Left lung (tissue), 10 donors: ENCODE measurements around the gene PGBD2. TPM values are rescaled to one million over a fixed set of nuclear protein-coding genes. Genes with fewer than 3 reads are reported as not detected.

Source experiments
- ATAC-seq: fragments of 200-7000 bp; cut with Tn5 transposase; one replicate; pipeline ENCODE4 v1.9.1; 2020; ENCODE audit warnings: moderate library complexity
- DNase-seq, 4 donors: peaks; one replicate each; pipeline ENCODE4 v3.0.0-alpha.2; 2013 to 2020
- H3K27ac ChIP-seq, 2 donors: fragments of 200-600 bp; sonication (generic) in 1 of 2; one replicate each; pipeline versions ENCODE4 v1.5.0 to v1.8.0; 2020 to 2021
- H3K27me3 ChIP-seq, 2 donors: fragments of 200-600 bp; sonication (generic) in 1 of 2; one replicate each; pipeline versions ENCODE4 v1.5.0 to v1.8.0; 2020 to 2021
- H3K36me3 ChIP-seq, 2 donors: fragments of 200-600 bp; sonication (generic) in 1 of 2; one replicate each; pipeline versions ENCODE4 v1.5.0 to v1.8.0; 2020 to 2021
- H3K4me1 ChIP-seq, 2 donors: fragments of 200-600 bp; one replicate each; pipeline ENCODE4 v1.8.0; 2021
- H3K4me3 ChIP-seq, 2 donors: fragments of 200-600 bp; sonication (generic) in 1 of 2; one replicate each; pipeline versions ENCODE4 v1.5.0 to v1.8.0; 2020 to 2021; ENCODE audit warnings: mild to moderate bottlenecking in 1 of 2
- H3K9me3 ChIP-seq, 2 donors: fragments of 200-600 bp; sonication (generic) in 1 of 2; one replicate each; pipeline versions ENCODE4 v1.5.0 to v1.8.0; 2020 to 2021
- intact Hi-C, 2 donors: fragments of 100-400 bp; cut with DNase I; formaldehyde crosslinking; loops; one replicate each; pipeline versions ENCODE4 v1.11.2 to v1.14.2; 2022
- polyA plus RNA-seq, 6 donors: library from polyadenylated mRNA; unstranded; fragments of 120-200 nt; gene quantifications; one replicate each; pipeline ENCODE4 v1.2.1, GENCODE V29; 2013; ENCODE audit not compliant: insufficient read length in 6 of 6
- total RNA-seq, 2 donors: library from RNA; stranded (reverse); fragmentation: NEBNext Ultra II Directional; extraction: Animal tissue kit (Norgen Biotek cat#: 25700); gene quantifications; one replicate each; pipeline ENCODE4 v1.2.1, GENCODE V29; 2021
- TF ChIP-seq, protein P1 (sequence below), 2 donors: fragments of 200-600 bp; sonication (generic) in 1 of 2; IDR thresholded peaks; one replicate each; pipeline versions ENCODE4 v1.5.0 to v1.8.0; 2021; ENCODE audit warnings: antibody characterized with exemption in 2 of 2
- donor health status: DM: no; HTN: yes; CAD: no.
- donor health status: DM: no; HTN: no; CAD: no.

Gene PGBD2
- total and polyA plus RNA-seq, 8 donors = 7.0 to 12.7 (median 12.0) TPM

DNA sequence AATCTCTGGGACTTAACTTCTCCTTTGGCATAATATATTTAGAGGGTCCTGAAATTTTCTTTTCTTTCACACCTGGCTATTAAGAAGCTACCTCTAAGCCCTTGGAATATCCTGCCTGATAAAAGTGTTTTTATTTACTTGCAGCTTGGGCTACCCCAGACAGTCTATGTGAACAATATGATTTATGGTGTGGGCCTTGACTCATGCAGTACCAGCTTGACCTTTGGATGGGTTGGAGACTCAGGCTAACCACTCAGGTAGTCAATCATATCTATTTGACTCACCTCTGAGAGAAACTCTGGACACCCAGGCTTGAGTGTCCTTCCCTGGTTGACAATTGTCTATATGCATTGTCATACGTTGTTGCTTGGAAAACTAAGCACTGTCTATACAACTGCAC is 13.4 kb upstream of the PGBD2 start:
- Histone ChIP-seq H3K27me3 (peaks cover 0 to 9% of the 10 kb centered on the region in 2 donors), H3K36me3 (no peaks in the 10 kb centered on the region), H3K9me3 (no peaks in the 10 kb centered on the region), H3K4me1 (no peaks in the 10 kb centered on the region), H3K27ac (no peak overlapping the region), H3K4me3 (no peak overlapping the region)
- DNase-seq (no peak), ATAC-seq (no peak)
- TF ChIP-seq, protein P1, sequence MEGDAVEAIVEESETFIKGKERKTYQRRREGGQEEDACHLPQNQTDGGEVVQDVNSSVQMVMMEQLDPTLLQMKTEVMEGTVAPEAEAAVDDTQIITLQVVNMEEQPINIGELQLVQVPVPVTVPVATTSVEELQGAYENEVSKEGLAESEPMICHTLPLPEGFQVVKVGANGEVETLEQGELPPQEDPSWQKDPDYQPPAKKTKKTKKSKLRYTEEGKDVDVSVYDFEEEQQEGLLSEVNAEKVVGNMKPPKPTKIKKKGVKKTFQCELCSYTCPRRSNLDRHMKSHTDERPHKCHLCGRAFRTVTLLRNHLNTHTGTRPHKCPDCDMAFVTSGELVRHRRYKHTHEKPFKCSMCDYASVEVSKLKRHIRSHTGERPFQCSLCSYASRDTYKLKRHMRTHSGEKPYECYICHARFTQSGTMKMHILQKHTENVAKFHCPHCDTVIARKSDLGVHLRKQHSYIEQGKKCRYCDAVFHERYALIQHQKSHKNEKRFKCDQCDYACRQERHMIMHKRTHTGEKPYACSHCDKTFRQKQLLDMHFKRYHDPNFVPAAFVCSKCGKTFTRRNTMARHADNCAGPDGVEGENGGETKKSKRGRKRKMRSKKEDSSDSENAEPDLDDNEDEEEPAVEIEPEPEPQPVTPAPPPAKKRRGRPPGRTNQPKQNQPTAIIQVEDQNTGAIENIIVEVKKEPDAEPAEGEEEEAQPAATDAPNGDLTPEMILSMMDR (IDR thresholded peaks at IDR 0.05) = no peak
- intact Hi-C loops = no loop called here

DNA sequence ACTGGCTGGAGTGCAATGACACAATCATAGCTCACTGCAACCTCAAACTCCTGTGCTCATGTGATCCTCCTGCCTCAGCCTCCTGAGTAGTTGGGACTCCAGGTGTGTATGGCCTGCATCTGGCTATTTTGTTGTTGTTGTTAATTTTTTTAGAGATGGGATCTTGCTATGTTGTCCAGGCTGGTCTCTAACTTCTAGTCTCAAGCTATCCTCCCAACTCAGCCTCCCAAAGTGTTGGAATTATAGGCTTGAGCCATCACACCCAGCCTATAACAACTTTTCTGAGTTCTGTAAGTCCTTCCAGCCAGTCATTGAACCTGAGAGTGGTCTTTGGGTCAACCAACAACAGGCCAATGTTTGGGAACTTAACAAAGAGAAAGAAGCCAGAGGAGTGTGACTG is 11.2 kb upstream of the PGBD2 start:
- Histone ChIP-seq H3K9me3 (no peaks in the 10 kb centered on the region), H3K36me3 (no peaks in the 10 kb centered on the region), H3K27ac (no peak overlapping the region), H3K4me1 (no peaks in the 10 kb centered on the region), H3K4me3 (no peak overlapping the region), H3K27me3 (peaks cover 0 to 13% of the 10 kb centered on the region in 2 donors)
- no peak for ATAC-seq
- intact Hi-C loops = no loop called here
- TF ChIP-seq, protein P1 (IDR thresholded peaks at IDR 0.05) = no peak
- no peak for DNase-seq

DNA sequence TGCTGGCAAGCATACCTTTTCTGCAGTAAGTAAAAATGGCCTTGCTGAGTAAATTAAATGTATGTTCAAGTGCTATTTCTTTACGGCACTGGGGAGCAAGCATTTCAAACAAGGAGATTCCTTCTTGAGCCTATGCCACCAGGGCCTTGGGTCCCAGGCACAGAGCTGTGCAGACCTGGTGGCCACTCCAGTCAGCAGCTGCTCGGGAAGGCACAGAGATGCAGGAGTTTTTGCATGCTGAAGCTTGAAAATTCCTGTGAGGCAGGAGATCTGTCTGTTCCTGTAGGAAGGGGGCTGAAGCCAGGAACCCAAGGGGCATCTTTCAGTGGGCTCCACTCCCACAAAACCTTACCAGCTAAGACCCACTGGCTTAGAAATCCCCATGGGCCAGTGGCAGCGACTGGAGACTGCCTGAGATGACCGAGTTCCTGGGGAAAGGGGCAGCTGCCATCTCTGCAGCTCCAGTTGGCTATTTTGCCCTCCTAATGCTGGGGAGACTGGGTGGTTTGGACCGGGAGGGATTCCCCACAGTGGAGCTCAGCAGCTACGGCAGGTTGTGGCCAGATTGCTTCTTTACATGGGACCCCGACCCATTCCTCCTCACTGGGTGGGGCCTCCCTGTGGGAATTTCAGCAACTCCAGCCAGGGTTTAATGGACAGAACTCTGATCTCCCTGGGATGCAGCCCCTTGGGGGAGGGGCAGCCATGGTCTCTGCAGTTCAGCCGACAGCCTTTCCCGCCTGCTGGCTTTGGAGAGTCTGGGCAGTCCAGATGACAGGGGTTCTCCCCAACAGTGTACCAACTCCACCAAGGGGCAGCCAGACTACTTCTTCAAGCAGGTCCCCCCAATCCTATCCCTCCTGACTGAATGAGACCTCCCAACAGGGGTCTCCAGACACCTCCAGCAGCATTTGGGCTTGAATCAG is 8.4 kb upstream of the PGBD2 start:
- Histone ChIP-seq H3K4me3 (no peak overlapping the region), H3K36me3 (no peaks in the 10 kb centered on the region), H3K27me3 (peaks cover 0 to 17% of the 10 kb centered on the region in 2 donors), H3K4me1 (no peaks in the 10 kb centered on the region), H3K27ac (no peak overlapping the region), H3K9me3 (no peaks in the 10 kb centered on the region)
- TF ChIP-seq, protein P1 (IDR thresholded peaks at IDR 0.05) = no peak
- intact Hi-C loops = no loop called here
- ATAC-seq = no peak
- DNase-seq = no peak

DNA sequence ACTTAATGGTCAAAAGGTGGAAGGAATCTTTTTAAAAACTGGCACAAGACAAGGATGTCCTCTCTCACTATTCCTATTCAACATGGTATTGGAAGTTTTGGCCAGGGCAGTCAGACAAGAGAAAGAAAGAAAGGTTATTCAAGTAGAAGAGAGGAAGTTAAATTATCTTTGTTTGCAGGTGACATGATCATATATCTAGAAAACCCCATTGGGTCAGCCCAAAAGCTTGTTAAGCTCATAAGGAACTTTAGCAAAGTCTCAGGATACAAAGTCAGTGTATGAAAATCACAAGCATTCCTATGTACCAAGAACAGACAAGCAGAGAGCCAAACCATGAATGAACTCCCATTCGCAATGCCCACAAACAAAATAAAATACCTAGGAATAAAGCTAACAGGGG is 5.4 kb upstream of the PGBD2 start:
- intact Hi-C loops = no loop called here
- H3K36me3 ChIP-seq = no peaks in the 10 kb centered on the region
- TF ChIP-seq, protein P1 (IDR thresholded peaks at IDR 0.05) = no peak
- no peak overlapping the region for H3K4me3 ChIP-seq
- H3K4me1 ChIP-seq = peaks cover 0 to 5% of the 10 kb centered on the region in 2 donors
- H3K27me3 ChIP-seq = peaks cover 0 to 17% of the 10 kb centered on the region in 2 donors
- no peak overlapping the region for H3K27ac ChIP-seq
- ATAC-seq (no peak), DNase-seq (no peak)
- no peaks in the 10 kb centered on the region for H3K9me3 ChIP-seq

DNA sequence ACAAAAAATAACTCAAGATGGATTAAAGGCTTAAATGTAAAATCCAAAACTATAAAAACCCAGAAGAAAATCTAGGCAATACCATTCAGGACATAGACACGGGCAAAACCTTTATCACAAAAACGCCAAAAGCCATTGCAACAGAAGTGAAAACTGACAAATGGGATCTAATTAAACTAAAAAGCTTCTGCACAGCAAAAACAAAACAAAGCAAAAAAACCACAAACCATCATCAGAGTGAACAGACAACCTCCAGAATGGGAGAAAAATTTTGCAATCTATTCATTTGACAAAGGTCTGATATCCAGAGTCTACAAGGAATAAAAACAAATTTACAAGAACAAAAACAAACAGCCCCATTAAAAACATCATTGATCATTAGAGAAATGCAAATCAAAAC is 4.5 kb upstream of the PGBD2 start:
- intact Hi-C loops = no loop called here
- no peak for ATAC-seq

More for the DNA sequence above, 4.5 kb upstream of the PGBD2 start:
- H3K9me3 ChIP-seq = no peaks in the 10 kb centered on the region
- H3K36me3 ChIP-seq = no peaks in the 10 kb centered on the region
- TF ChIP-seq, protein P1 (IDR thresholded peaks at IDR 0.05) = no peak
- H3K27ac ChIP-seq = no peak overlapping the region
- H3K27me3 ChIP-seq = peaks cover 0 to 12% of the 10 kb centered on the region in 2 donors
- no peak for DNase-seq
- peaks cover 0 to 6% of the 10 kb centered on the region in 2 donors for H3K4me1 ChIP-seq
- H3K4me3 ChIP-seq = no peak overlapping the region
